Suprapubic skin (tissue), 4 donors: ENCODE measurements around the gene GRID1.

Experiments
- EP300 ChIP-seq: sonication (generic); formaldehyde crosslinking; IDR thresholded peaks from one replicate; pipeline ENCODE4 v1.6.1; 2017; ENCODE audit warnings: antibody characterized with exemption
- POLR2A ChIP-seq, 2 donors: fragments of 450-650 bp; IDR thresholded peaks; one replicate each; pipeline ENCODE4 v1.6.1; 2017; ENCODE audit warnings: antibody characterized with exemption in 2 of 2, mild to moderate bottlenecking in 2 of 2, moderate library complexity in 2 of 2
- POLR2AphosphoS5 ChIP-seq, 3 donors: sonication (generic); formaldehyde crosslinking; IDR thresholded peaks; one replicate each; pipeline ENCODE4 v1.6.1; 2017; ENCODE audit warnings: antibody characterized with exemption in 3 of 3
- TF ChIP-seq, protein P1 (sequence below), 2 donors: fragments of 200-600 bp in 1 of 2; fragments of 450-650 bp in 1 of 2; sonication (generic) in 1 of 2; IDR thresholded peaks; one replicate each; pipeline ENCODE4 v1.5.1; 2016 to 2019; ENCODE audit warnings: antibody characterized with exemption in 2 of 2, mild to moderate bottlenecking in 1 of 2, moderate library complexity in 1 of 2

DNA sequence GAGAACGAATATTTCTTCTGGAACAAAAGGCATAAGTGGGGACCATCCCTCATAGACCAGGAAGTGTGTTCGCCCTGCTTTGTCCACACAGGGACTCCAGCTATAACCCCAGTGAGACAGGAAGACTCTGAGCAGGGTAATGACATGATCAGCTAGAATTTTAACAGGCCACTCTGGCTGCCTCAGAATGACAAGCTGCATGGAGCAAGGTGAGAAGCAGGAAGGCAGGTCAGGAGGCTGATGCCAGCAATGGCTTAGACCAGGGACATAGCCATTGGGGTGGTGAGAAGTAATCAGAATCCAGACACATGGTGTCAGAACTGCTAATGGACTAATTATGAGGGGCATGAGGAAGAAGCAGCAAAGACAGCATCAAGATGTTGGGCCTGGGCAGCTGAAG is 264.6 kb downstream of the GRID1 start:
- TF ChIP-seq, protein P1, sequence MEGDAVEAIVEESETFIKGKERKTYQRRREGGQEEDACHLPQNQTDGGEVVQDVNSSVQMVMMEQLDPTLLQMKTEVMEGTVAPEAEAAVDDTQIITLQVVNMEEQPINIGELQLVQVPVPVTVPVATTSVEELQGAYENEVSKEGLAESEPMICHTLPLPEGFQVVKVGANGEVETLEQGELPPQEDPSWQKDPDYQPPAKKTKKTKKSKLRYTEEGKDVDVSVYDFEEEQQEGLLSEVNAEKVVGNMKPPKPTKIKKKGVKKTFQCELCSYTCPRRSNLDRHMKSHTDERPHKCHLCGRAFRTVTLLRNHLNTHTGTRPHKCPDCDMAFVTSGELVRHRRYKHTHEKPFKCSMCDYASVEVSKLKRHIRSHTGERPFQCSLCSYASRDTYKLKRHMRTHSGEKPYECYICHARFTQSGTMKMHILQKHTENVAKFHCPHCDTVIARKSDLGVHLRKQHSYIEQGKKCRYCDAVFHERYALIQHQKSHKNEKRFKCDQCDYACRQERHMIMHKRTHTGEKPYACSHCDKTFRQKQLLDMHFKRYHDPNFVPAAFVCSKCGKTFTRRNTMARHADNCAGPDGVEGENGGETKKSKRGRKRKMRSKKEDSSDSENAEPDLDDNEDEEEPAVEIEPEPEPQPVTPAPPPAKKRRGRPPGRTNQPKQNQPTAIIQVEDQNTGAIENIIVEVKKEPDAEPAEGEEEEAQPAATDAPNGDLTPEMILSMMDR (IDR thresholded peaks at IDR 0.05) = no peak
- TF ChIP-seq POLR2A (IDR thresholded peaks at IDR 0.05) (no peak), POLR2AphosphoS5 (IDR thresholded peaks at IDR 0.05) (no peak), EP300 (no peak)
